ENCODE measurements around the gene GTF2B.
"Not testable (repeated sequence)": the region's sequence is repeated elsewhere in the genome, so short reads cannot be mapped to it uniquely, and the experiment has no call there.

Gene GTF2B

DNA sequence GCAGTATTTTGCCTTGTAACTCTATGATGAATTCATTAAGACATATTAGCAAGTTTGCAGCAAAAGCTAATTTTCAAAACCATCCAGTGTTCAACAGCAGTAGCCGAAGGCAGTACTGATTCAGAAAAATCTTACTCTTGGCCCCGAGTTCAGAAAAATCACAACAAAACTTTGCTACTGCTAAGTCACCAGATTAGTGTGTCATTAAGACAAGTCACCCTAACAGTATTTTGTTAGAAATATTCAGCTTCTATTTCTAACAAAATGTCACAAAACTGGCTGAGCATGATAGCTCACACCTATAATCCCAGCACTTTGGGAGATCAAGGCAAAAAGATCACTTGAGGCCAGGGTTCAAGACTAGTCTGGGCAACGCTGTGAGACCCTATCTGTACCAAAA lies 8.2 kb downstream of the GTF2B start:
- no peak for DNase-seq

DNA sequence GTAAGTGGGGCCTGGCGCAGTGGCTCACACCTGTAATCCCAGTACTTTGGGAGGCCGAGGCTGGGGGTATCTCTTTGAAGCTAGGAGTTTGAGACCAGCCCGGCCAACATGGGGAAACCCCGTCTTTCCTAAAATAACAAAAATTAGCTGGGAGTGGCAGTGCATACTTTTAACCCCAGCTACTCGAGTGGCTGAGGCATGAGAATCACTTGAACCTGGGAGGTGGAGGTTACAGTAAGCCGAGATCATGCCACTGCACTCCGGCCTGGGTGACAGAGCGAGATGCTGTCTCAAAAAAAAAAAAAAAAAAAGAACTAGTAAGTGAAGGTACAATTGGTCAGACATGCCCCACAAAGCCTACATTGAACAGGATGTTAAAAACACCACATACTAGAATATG lies 10.7 kb downstream of the GTF2B start:
- DNase-seq = not testable (repeated sequence)

DNA sequence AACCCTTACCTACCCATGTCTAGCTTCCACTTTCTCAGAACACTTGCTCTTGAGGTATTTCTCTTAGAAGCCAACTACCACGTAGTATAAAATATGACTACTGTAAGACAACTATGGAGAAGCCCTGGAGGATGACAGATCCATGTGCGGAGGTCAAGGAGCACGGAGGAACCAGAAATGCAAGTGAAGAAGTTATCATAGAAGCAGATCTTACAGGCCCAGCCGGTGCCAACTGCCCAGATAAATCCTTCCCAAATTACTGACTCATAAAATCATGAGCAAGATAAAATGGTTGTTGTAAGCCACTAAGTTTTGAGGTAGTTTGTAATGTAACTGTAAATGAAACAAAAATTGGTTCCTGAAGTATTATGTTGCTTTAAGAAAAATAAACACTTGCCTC lies 12.6 kb downstream of the GTF2B start:
- DNase-seq = no peak

DNA sequence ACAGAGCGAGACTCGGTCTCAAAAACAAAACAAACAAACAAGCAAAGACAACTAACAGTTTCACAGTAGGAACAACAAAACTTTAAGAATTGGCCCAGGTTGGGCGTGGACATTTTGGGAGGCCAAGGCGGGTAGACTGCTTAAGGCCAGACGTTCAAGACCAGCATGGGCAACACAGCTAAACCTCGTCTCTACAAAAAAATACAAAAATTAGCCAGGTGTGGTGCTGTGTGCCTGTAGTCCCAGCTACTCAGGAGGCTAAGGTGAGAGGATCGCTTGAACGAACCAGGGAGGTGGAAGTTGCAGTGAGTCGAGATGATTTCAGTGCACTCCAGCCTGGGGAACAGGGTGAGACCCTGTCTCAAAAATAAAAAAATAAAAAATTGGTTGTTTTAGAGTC lies 13.5 kb downstream of the GTF2B start:
- no peak for DNase-seq

DNA sequence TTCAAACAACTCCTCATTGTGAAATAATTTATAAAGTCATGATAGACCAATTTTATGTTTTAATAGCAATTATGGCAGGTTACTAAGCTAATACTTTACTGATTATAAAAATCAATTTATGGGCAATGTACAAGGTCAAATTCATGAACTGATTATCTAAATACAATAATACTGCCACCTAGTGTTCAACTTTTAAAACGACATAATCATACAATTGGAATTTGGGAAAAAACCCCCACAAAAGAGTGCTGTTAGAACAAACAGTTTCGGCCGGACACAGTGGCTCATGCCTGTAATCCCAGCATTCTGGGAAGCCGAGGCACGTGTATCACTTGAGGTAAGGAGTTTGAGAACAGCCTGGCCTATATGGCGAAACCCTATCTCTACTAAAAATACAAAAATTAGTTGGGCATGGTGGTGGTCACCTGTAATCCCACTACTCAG lies 14.0 kb downstream of the GTF2B start:
- DNase-seq = no peak

DNA sequence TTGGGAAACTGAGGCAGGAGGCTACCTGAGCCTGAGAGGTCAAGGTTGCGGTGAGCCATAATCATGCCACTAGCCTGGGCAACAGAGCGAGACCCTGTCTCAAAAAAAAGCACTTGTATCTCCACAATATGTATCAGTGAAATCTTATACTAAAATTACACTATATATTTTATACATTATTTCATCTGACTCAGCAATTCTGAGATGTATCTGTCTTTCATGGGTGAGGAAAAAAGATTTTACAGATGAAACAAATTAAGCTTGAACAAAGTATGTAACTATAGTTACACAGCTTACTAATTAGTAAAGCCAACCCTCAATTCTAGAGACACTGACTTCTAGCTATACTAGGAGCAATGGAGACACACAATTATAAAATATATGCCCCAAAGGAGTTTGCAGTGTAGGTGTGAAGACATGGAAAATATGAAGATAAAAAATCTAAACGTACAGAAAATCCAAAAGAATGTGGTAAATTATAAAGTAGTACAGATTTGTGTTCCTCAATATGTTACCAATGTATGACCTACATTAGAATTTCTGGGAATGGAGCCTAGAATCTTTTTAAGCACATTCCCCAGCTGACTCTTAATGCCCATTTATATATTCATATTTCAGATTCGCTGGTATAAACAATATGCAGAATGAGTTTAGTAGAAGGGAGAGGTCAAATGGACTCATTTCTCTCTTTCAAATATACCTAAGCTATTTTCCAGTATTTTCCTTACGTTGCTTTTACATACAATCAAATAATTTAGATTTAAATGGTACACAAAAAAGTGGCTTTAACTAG lies 14.6 kb downstream of the GTF2B start:
- DNase-seq = no peak

DNA sequence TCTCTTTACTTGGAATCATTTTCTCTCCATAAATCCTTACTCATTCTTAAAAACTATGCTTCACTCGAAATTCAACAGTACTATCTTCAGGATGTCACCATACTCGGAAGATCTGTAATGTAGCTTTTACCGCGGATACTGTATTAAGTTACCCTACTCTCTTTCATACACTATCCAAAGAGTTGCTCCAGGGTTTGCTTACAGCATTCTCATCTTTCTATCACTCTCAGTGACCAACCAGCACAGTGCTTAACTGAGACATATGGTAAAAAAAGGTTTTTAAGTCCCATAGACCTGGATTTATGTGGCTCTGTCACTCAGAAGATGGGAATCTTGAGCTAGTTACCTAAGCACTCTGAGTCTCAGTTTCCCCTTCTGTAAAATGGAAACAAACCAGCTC lies 15.8 kb downstream of the GTF2B start:
- no peak for DNase-seq

DNA sequence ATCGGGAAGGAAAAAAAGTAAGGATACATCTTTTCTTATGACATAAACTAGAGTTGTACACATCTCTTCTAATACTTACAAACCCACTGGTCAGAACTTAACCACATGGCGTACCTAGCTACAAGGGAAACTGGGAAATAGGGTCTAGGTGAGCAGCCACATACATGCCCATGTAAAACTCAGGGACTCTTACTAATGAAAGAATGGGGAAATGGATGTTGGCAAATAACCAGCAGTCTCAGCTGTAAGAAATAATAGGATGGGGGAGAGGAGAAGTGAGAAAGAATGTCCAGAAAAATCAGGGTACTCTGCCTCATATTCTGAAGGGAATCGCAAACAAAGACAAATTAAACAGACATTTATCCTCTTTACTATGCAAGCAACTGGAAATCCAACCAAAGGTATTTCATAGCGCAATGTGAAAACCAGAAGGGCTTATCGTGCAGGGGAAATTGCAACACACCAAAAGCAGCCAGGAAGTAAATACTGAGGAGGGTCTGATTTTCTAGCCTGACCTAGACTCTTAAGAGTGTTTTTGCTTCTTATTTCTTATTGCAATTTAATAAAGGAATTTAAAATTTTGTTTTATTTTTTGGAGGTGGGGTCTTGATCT lies 17.5 kb downstream of the GTF2B start:
- no peak for DNase-seq

DNA sequence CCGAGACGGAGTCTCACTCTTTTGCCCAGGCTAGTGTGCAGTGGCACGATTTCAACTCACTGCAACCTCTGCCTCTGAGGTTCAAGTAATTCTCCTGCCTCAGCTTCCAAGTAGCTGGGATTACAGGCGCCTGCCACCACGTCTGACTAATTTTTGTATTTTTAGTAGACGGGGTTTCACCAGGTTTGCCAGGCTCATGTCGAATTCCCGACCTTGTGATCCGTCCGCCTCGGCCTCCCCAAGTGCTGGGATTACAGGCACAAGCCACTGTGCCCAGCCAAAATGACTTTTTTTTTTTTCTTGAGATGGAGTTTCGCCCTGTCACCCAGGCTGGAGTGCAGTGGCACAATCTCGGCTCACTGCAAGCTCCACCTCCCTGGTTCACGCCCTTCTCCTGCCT lies 21.7 kb downstream of the GTF2B start:
- DNase-seq = not testable (repeated sequence)

DNA sequence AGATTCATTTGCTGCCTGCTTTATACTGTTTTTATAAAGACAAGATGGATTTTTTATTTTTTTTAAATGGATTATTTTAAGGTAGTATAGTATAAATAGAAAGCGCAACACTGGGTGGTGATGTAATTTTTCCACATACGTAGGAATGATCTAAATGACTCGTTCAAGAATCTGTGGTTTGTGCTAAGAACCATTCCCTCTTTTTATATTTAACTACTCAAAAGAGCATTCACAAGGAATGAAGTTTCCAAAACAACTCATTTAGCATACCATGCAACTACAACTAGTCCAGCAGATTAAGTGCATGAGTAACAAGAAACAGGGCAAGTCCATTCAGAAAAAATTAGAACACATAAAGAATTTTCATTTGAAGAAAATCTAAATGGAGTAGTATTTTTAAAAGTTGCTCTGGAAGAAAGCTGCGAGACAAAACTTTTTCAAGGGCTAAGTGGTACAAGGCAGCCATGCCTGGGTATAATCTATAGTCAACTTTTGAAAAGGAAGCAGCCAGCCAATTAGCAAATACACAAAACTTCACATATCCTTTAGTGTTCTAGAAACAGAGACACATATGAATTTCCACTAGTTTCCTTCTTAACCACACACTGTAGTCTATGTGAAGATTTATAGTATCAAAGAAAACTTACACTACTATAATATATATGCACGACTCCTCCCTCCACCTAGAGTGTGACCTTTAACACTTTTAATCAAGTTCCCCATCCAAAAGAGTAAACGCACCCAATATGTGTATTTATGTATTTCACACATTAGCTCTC lies 23.4 kb downstream of the GTF2B start:
- DNase-seq = no peak

DNA sequence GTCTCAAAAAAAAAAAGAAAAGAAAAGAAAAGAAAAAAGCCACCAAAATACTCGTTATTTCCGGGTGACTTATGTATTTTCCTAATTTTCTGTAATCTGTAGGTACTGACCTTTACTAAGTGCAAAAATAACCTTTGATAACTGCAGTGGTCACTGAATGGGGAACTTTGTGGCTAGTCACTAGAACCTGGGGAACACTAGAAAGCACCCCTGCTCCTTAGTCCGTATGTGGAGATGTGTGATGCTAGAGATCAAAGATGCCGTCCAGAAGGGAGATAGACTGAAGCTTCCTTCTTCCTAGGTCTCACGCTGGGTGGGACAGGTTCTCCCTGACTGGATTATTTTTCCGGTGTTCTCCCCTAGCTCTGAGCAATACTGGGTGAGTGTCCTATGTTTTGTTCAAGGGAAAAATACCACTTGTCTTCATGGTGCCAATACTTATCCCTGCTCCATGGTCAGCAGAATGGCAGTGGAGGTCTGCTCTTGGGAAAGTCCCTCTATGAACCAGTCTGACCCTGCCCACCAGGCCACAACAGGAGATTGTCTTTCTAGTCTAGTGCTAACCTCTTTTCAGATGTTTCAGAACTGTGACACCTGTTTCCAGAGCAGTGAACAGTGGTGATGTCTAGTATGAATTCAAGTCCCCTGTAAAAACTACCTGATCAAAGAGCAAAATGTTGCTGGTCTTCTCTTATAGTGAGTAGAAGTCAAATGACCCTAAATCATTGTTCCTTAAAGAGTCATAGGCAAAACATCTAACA lies 39.9 kb downstream of the GTF2B start:
- no peak for DNase-seq

DNA sequence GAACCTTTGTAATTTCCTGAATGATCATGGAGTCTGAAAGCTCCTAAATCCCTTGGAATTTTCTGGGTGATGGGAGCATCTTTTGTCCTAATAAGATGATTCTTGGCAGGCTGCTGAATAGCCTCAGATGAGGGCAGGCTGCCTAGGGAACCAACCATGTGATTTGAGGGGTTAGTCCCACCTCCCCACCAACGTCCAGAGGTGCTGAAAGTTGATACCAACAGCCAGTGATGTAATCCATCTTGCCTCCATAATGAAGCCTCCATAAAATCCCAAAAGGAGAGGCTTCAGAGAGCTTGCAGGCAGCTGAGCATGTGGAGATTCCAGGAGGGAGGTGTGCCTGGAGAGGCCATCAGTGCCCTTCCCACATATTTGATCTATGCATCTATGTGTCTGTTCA lies 43.7 kb downstream of the GTF2B start:
- no peak for DNase-seq

DNA sequence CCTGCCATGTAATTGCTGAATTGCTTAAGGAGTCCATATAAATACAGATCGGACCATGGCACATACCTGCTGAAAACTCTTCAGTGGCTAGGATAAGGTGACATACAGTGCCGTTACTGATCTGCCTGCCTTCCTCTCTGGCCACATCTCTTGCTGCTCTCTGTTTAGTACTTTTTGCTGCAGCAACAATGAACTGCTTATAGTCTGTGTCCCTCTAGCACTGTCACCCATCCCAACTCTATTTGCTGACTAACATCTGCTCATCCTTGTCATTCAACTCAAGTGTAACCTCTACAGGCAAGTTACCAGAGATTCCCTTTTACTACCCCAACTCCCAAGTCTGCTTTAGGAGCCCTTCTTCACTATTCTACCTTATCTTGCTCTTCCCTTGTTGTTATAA lies 65.6 kb downstream of the GTF2B start:
- DNase-seq = no peak

DNA sequence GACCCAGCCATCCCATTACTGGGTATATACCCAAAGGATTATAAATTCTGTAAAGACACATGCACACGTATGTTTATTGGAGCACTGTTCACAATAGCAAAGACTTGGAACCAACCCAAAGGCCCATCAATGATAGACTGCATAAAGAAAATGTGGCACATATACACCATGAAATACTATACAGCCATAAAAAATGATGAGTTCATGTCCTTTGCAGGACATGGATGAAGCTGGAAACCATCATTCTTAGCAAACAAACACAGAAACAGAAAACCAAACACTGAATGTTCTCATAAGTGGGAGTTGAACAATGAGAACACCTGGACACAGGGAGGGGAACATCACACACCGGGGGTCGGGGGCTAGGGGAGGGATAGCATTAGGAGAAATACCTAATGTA lies 71.7 kb downstream of the GTF2B start:
- DNase-seq = not testable (repeated sequence)

DNA sequence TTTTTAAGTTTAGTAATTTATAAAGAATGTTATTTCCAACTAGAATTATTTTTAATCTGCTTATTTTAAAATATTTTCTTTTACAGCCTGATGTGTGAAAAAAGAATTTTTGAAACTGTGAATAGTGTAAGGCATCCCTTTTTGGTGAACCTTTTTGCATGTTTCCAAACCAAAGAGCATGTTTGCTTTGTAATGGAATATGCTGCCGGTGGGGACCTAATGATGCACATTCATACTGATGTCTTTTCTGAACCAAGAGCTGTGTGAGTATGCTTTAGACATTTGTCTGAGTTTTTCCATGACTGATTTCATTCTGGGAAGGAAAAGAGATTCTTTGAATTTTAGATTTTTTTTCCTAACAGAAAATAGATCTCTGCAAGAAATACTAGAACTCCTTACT lies 77.9 kb downstream of the GTF2B start:
- no peak for DNase-seq

DNA sequence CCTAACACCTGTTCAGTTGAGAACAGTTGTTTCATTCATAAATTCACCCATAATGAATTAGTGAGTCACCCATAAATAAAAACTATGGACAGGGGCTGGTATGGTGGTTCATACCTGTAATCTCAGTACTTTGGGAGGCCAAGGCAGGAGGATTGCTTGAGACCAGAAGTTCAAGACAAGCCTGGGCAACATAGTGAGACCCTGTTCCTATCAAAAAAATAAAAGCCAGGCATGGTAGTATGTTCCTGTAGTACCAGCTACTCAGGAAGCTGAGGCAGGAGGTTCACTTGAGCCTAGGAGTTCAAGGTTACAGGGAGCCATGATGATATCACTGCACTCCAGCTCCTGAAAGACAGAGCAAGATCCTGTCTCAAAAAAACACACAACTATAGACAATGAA lies 79.0 kb downstream of the GTF2B start:
- DNase-seq = no peak

DNA sequence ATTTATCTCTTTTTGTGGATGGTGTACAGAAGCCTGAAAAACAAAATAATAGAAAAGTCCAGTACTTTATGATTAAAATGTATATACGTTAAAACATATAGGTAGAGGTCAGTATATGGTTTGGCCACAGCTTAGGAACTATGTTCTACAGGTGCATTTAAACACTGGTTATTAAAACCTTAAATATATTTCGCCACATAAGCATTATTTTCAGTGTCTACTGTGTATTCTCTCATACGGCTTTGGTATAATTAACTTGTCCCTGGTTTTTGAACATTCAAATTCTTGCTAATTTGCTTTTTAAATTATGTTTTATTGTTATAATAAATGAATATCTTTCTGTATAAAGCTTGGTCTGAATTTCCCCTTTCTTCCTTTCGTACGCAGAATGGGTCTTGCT lies 87.9 kb downstream of the GTF2B start:
- DNase-seq = no peak

DNA sequence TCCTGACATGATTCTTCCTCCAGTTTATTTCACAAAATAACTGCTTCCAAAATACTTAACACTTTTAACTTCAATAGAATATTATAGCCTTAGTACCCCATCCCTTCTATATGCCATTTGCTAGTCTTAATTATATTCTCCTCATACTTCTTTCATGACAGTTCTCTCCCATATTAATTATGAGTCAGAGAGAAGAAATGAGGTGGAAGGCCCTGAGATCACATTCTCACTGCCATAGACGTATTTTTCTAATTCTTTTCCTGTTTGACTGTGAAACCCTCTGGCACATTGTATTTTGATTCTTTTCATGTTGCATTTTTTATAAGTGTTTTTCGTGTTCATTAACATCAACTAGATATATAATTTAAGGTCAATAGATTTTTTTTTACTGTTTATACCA lies 88.4 kb downstream of the GTF2B start:
- no peak for DNase-seq

Measured in stimulated activated CD4-positive, alpha-beta T cell treated with anti-CD3 and anti-CD28 coated beads, Interleukin-4, amount 100 ng/mL, for 4 hours (primary cell).